ENCODE measurements around the gene ARHGEF19.
A peak's percentile ranks its signal among the peaks of the same experiment; 100 is the strongest.

Gene ARHGEF19

GRCh38 chr1:16244650-16245285, 32.3 kb upstream of the ARHGEF19 start:
- no peak for DNase-seq (ENCODE audit: low read depth, low spot score)

- DNase-seq (ENCODE audit: low read depth, low spot score) = peak; percentile 43
These were observed 31.6 kb upstream of the ARHGEF19 start for GRCh38 chr1:16243936-16244649.

GRCh38 chr1:16243215-16243610, 30.8 kb upstream of the ARHGEF19 start:
- DNase-seq (ENCODE audit: low read depth, low spot score) = no peak

GRCh38 chr1:16242556-16243214, 30.2 kb upstream of the ARHGEF19 start:
- DNase-seq (ENCODE audit: low read depth, low spot score) = no peak

- no peak for DNase-seq (ENCODE audit: low read depth, low spot score)
These were observed 28.8 kb upstream of the ARHGEF19 start for GRCh38 chr1:16241221-16241708.

- no peak for DNase-seq (ENCODE audit: low read depth, low spot score)
These were observed 27.6 kb upstream of the ARHGEF19 start for GRCh38 chr1:16239972-16240491.

GRCh38 chr1:16237343-16237830, 24.9 kb upstream of the ARHGEF19 start:
- no peak for DNase-seq (ENCODE audit: low read depth, low spot score)

- DNase-seq (ENCODE audit: low read depth, low spot score) = peak; percentile 45
These were observed 24.3 kb upstream of the ARHGEF19 start, which contains the start of gene CPLANE2 for GRCh38 chr1:16236511-16237342. CPLANE2 (minus strand) TSS chr1:16237183; CDS start chr1:16236742, 441 bp downstream.

GRCh38 chr1:16235944-16236510, 23.6 kb upstream of the ARHGEF19 start:
- DNase-seq (ENCODE audit: low read depth, low spot score) = no peak

GRCh38 chr1:16235347-16235746, 22.9 kb upstream of the ARHGEF19 start:
- DNase-seq (ENCODE audit: low read depth, low spot score) = no peak

- DNase-seq (ENCODE audit: low read depth, low spot score) = no peak
These were observed 21.0 kb upstream of the ARHGEF19 start for GRCh38 chr1:16233431-16233830.

- no peak for DNase-seq (ENCODE audit: low read depth, low spot score)
These were observed 19.9 kb upstream of the ARHGEF19 start for GRCh38 chr1:16232316-16232710.

- DNase-seq (ENCODE audit: low read depth, low spot score) = no peak
These were observed 19.2 kb upstream of the ARHGEF19 start for GRCh38 chr1:16231331-16232315.

GRCh38 chr1:16230744-16231143, 18.3 kb upstream of the ARHGEF19 start:
- no peak for DNase-seq (ENCODE audit: low read depth, low spot score)

GRCh38 chr1:16229976-16230740, 17.7 kb upstream of the ARHGEF19 start:
- no peak for DNase-seq (ENCODE audit: low read depth, low spot score)

GRCh38 chr1:16226490-16227179, 14.2 kb upstream of the ARHGEF19 start:
- no peak for DNase-seq (ENCODE audit: low read depth, low spot score)

GRCh38 chr1:16226129-16226489, 13.7 kb upstream of the ARHGEF19 start:
- DNase-seq (ENCODE audit: low read depth, low spot score) = no peak

GRCh38 chr1:16224472-16224871, 12.0 kb upstream of the ARHGEF19 start:
- DNase-seq (ENCODE audit: low read depth, low spot score) = no peak
